Measurements from ENCODE around the gene FAM180B. TPM values are rescaled to one million over a fixed set of nuclear protein-coding genes. Genes with fewer than 3 reads are reported as not detected.
A peak's percentile ranks its signal among the peaks of the same experiment; 100 is the strongest.

FAM180B gene
- total RNA-seq, 4 donors from 2014 or later = 0.37 to 1.1 (median 0.68) TPM

DNA sequence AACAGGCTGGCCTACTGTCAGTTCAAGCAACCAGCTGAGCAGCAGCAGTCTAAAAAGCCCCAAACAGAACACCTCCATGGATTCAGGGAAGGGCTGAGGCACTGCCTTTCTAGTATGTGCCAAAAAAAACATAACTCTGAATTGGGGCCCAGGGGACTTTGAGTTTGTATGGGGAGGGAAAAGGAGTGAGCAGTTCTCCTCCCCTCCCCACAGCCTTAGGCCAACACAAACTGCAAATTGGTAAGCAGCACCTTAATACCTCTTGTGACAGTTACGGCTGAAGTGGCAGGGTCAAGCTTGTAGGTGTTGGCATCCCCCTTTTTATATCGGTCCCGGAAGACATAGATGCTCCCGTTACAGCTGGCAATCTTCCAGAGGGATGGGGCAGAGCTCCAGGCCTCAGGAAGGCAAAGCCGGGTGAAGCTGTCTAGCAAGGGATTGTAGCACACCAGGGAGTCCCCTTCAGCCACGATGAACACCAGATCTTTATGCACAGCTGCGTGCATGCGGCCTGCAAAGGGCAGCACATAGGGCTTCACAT, 13.7 kb upstream of the FAM180B start:
- Histone ChIP-seq H3K9me3 (no peaks in the 10 kb centered on the region), H3K27ac (no peak overlapping the region), H3K36me3 (peaks cover 0 to 94% of the 10 kb centered on the region in 2 donors), H3K4me1 (peaks cover under 1 to 31% (median 14%) of the 10 kb centered on the region in 3 donors), H3K27me3 (no peaks in the 10 kb centered on the region), H3K4me3 (no peak overlapping the region)
- WGBS, 2 donors (ENCODE audit: low coverage in 1 of 2) = 71% methylated on average over 1 of the region's 8 CpGs; no CpG with 5 or more reads in 1 of the 2 donors
- ATAC-seq = no peak
- no peak for TF ChIP-seq EP300 (IDR thresholded peaks at IDR 0.05)
- TF ChIP-seq, protein P1, sequence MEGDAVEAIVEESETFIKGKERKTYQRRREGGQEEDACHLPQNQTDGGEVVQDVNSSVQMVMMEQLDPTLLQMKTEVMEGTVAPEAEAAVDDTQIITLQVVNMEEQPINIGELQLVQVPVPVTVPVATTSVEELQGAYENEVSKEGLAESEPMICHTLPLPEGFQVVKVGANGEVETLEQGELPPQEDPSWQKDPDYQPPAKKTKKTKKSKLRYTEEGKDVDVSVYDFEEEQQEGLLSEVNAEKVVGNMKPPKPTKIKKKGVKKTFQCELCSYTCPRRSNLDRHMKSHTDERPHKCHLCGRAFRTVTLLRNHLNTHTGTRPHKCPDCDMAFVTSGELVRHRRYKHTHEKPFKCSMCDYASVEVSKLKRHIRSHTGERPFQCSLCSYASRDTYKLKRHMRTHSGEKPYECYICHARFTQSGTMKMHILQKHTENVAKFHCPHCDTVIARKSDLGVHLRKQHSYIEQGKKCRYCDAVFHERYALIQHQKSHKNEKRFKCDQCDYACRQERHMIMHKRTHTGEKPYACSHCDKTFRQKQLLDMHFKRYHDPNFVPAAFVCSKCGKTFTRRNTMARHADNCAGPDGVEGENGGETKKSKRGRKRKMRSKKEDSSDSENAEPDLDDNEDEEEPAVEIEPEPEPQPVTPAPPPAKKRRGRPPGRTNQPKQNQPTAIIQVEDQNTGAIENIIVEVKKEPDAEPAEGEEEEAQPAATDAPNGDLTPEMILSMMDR (IDR thresholded peaks at IDR 0.05) = no peak
- TF ChIP-seq POLR2AphosphoS5 (IDR thresholded peaks at IDR 0.05) = no peak
- no peak for TF ChIP-seq POLR2A (IDR thresholded peaks at IDR 0.05)

DNA sequence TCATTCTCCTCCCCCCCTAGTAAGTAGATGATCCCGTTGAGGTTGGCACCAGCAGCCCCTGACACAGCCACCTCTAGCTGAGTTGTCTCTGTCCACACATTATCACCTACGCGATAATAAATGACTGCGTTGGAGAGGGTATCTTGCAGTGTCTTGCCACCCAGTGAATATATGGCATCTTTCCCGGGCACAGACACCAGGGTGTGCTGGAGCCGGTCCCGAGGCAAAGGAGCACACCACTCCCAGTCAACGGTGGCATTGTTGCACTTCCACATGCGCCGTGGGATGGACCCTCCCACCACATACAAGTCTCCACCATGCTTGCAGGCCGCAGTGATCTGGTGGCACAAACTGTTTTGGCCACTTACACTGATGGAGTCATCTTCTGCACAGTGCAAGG, 13.2 kb upstream of the FAM180B start:
- peaks cover 0 to 90% of the 10 kb centered on the region in 2 donors for H3K36me3 ChIP-seq
- no peak overlapping the region for H3K27ac ChIP-seq
- 37% methylated on average over 2 of the region's 11 CpGs; no CpG with 5 or more reads in 1 of the 2 donors for WGBS, 2 donors (ENCODE audit: low coverage in 1 of 2)
- peaks cover 3 to 36% (median 18%) of the 10 kb centered on the region in 3 donors for H3K4me1 ChIP-seq
- H3K27me3 ChIP-seq = no peaks in the 10 kb centered on the region
- H3K4me3 ChIP-seq = no peak overlapping the region
- H3K9me3 ChIP-seq = no peaks in the 10 kb centered on the region
- TF ChIP-seq, protein P1 (IDR thresholded peaks at IDR 0.05) = no peak
- TF ChIP-seq EP300 (IDR thresholded peaks at IDR 0.05) = no peak
- no peak for TF ChIP-seq POLR2AphosphoS5 (IDR thresholded peaks at IDR 0.05)
- TF ChIP-seq POLR2A (IDR thresholded peaks at IDR 0.05) = no peak
- no peak for ATAC-seq

- TF ChIP-seq POLR2A (IDR thresholded peaks at IDR 0.05) (no peak), EP300 (IDR thresholded peaks at IDR 0.05) (no peak), POLR2AphosphoS5 (IDR thresholded peaks at IDR 0.05) (no peak)
- TF ChIP-seq, protein P1 (IDR thresholded peaks at IDR 0.05) = no peak
- Histone ChIP-seq H3K4me1 (peaks cover 5 to 49% (median 22%) of the 10 kb centered on the region in 3 donors), H3K9me3 (no peaks in the 10 kb centered on the region), H3K36me3 (peaks cover 0 to 72% of the 10 kb centered on the region in 2 donors), H3K27ac (peak overlapping the region in 3 of 4 donors; percentile 89 to 90 (median 89)), H3K4me3 (peak overlapping the region in 1 of 2 donors; percentile 93), H3K27me3 (no peaks in the 10 kb centered on the region)
- WGBS, 2 donors (ENCODE audit: low coverage in 1 of 2) = 28 to 59% methylated on average over 2 to 4 of the region's 13 CpGs
- no peak for ATAC-seq
These were observed 8.9 kb upstream of the FAM180B start for GRCh38 chr11:47577460-47578041.

GRCh38 chr11:47578524-47579494, 7.7 kb upstream of the FAM180B start, which contains the start of the genes KBTBD4 and NDUFS3:
KBTBD4 (minus strand) TSS chr11:47578970; CDS start chr11:47578951, 19 bp downstream.
NDUFS3 (plus strand) TSS chr11:47579074; CDS start chr11:47579092, 18 bp downstream.
- Histone ChIP-seq H3K4me3 (peak within 1 kb of the TSS; percentile 54 to 93), H3K27me3 (no peaks in the 10 kb centered on the region), H3K4me1 (peaks cover 5 to 38% (median 17%) of the 10 kb centered on the region in 3 donors), H3K27ac (peak within 1 kb of the TSS; percentile 19 to 90 (median 89)), H3K36me3 (peaks cover 0 to 72% of the 10 kb centered on the region in 2 donors), H3K9me3 (no peaks in the 10 kb centered on the region)
- 0% methylated on average over 5 to 17 of the region's 72 CpGs for WGBS, 2 donors (ENCODE audit: low coverage in 1 of 2)
- peak; percentile 24 to 49 for TF ChIP-seq POLR2A (IDR thresholded peaks at IDR 0.05)
- peak; percentile 88 for TF ChIP-seq POLR2AphosphoS5 (IDR thresholded peaks at IDR 0.05)
- TF ChIP-seq EP300 (IDR thresholded peaks at IDR 0.05) = no peak
- TF ChIP-seq, protein P1 (IDR thresholded peaks at IDR 0.05) = peak in 1 of 4 experiments; percentile 17
- ATAC-seq = peak; percentile 94
